ENCODE measurements around the gene TAF5L.

DNA sequence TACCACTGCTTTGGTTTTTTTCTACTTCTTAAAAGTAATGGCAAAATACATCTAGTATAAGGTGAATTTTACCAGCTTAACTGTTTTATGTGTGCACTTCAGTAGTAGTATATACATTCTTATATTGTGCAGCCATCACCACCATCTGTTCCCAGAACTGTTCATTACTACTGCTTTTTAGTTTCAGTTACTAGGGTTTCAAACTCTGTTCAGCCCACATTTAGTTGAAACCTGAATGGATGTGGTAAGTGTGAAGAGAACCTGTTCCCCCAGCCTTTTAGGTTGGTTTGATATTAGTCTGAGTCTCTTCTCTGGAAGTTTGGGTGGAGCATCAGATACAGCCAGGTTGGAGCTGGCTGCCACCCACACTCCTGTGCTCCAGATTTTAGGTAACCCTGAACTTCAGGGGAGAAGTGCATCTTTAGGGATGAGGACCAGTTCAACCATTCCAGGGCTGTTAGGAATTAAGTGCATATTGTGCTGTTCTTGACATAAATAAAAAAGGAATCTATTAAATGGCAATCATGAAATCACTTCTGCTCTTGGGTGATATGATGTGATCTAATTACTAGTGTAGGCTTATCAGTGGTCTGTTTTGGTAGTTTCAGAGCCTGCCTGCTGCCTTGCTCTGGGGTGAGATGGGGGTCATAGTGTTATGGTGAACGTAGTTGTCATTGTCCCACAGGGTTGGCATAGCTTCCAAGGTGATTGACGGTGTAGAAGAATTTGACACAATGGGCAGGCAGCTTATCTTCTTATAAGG lies 32.3 kb upstream of the TAF5L start:
- TF ChIP-seq GATA3 (IDR thresholded peaks at IDR 0.05; ENCODE audit: low read depth, low read length), result no peak
- TF ChIP-seq GATA2 (IDR thresholded peaks at IDR 0.05; ENCODE audit: low read depth, low read length), result peak; percentile 55; the same call in 1 of the 2 replicates
